ENCODE measurements around the gene C11orf21. TPM values are rescaled to one million over a fixed set of nuclear protein-coding genes. Genes with fewer than 3 reads are reported as not detected.

C11orf21 gene
- total RNA-seq (2014; rRNA removed; shearing (Covaris generic)) (not detected in 2 replicates), polyA plus RNA-seq (2016; fragmentation: Nextera tagmentation; extraction: Ambion mirVana) (not detected in 2 replicates)

- WGBS, 2 experiments (ENCODE audit: low coverage in 1 of 2, low lambda C conversion rate in 2 of 2, missing lambda C conversion rate in 2 of 2), result 69 to 80% methylated on average over 14 to 16 of the region's 16 CpGs
- Histone ChIP-seq H2AFZ (no peak within 1 kb of the TSS), H3K4me2 (ENCODE audit: unreplicated experiment) (no peak within 1 kb of the TSS), H3K27ac (no peak within 1 kb of the TSS), H3K9me2 (ENCODE audit: insufficient read depth) (no peaks in the 10 kb centered on the region), H3K36me3 (ENCODE audit: low read depth) (no peaks in the 10 kb centered on the region), H3K4me3 (no peak within 1 kb of the TSS), H3F3A (ENCODE audit: insufficient read depth) (no peaks in the 10 kb centered on the region), H3K9me3 (ENCODE audit: low read depth) (no peaks in the 10 kb centered on the region), H3K27me3 (replicated peaks; ENCODE audit: insufficient read depth) (peaks cover 6% of the 10 kb centered on the region; the same call in 1 of the 2 replicates), H3K79me2 (ENCODE audit: insufficient read depth) (no peaks in the 10 kb centered on the region), H3K9ac (no peak within 1 kb of the TSS), H4K20me1 (ENCODE audit: insufficient read depth) (no peaks in the 10 kb centered on the region), H3K4me1 (ENCODE audit: insufficient read depth) (peaks cover 12% of the 10 kb centered on the region)
- no peak for DNase-seq
- TF ChIP-seq EZH2phosphoT487 (IDR thresholded peaks at IDR 0.05; ENCODE audit: insufficient read depth, low read depth) (no peak), EZH2 (IDR thresholded peaks at IDR 0.05; ENCODE audit: insufficient read depth, poor library complexity, severe bottlenecking) (no peak)
- in situ Hi-C loops (cut with MboI), result loop anchor here (25.0 kb wide), 1 partner anchor 586 kb away; the partner anchor contains the start of gene CDKN1C
These were observed at the start of gene C11orf21, which contains the start of gene TSPAN32 for GRCh38 chr11:2301631-2302305. TSS of gene C11orf21 (minus strand) at chr11:2301918. CDS start at chr11:2301808, 110 bp downstream. TSS of gene TSPAN32 (plus strand) at chr11:2302013. CDS start at chr11:2302150, 137 bp downstream.

- in situ Hi-C loops (cut with MboI), result no loop called here
- WGBS, 2 experiments (ENCODE audit: low coverage in 1 of 2, low lambda C conversion rate in 2 of 2, missing lambda C conversion rate in 2 of 2), result 93 to 100% methylated on average over 1 of the region's 1 CpG
- no peaks in the 10 kb centered on the region for H3K27me3 ChIP-seq (replicated peaks; ENCODE audit: insufficient read depth)
These were observed 47.3 kb upstream of the C11orf21 start for GRCh38 chr11:2348986-2349385.

GRCh38 chr11:2347308-2347830 is 45.7 kb upstream of the C11orf21 start:
- H3F3A ChIP-seq (ENCODE audit: insufficient read depth), result peaks cover 9% of the 10 kb centered on the region
- 48 to 53% methylated on average over 9 of the region's 9 CpGs for WGBS, 2 experiments (ENCODE audit: low coverage in 1 of 2, low lambda C conversion rate in 2 of 2, missing lambda C conversion rate in 2 of 2)
- H3K9me2 ChIP-seq (ENCODE audit: insufficient read depth), result no peaks in the 10 kb centered on the region
- TF ChIP-seq EZH2 (IDR thresholded peaks at IDR 0.05; ENCODE audit: insufficient read depth, poor library complexity, severe bottlenecking) (no peak), EZH2phosphoT487 (IDR thresholded peaks at IDR 0.05; ENCODE audit: insufficient read depth, low read depth) (no peak)
- no peaks in the 10 kb centered on the region for H4K20me1 ChIP-seq (ENCODE audit: insufficient read depth)
- no peaks in the 10 kb centered on the region for H3K79me2 ChIP-seq (ENCODE audit: insufficient read depth)
- H3K4me3 ChIP-seq, result no peak overlapping the region
- in situ Hi-C loops (cut with MboI), result no loop called here
- no peaks in the 10 kb centered on the region for H3K9me3 ChIP-seq (ENCODE audit: low read depth)
- H2AFZ ChIP-seq, result no peak overlapping the region
- no peak for DNase-seq
- H3K4me1 ChIP-seq (ENCODE audit: insufficient read depth), result no peaks in the 10 kb centered on the region
- H3K27me3 ChIP-seq (replicated peaks; ENCODE audit: insufficient read depth), result no peaks in the 10 kb centered on the region
- no peak overlapping the region for H3K9ac ChIP-seq
- no peak overlapping the region for H3K4me2 ChIP-seq (ENCODE audit: unreplicated experiment)
- no peak overlapping the region for H3K27ac ChIP-seq
- no peaks in the 10 kb centered on the region for H3K36me3 ChIP-seq (ENCODE audit: low read depth)

More at GRCh38 chr11:2348986-2349385, 47.3 kb upstream of the C11orf21 start:
- H3K4me2 ChIP-seq (ENCODE audit: unreplicated experiment), result no peak overlapping the region
- H3K9me3 ChIP-seq (ENCODE audit: low read depth), result no peaks in the 10 kb centered on the region
- no peaks in the 10 kb centered on the region for H3K36me3 ChIP-seq (ENCODE audit: low read depth)
- H3K4me3 ChIP-seq, result no peak overlapping the region
- no peak overlapping the region for H3K27ac ChIP-seq
- no peaks in the 10 kb centered on the region for H3K79me2 ChIP-seq (ENCODE audit: insufficient read depth)
- no peaks in the 10 kb centered on the region for H3K4me1 ChIP-seq (ENCODE audit: insufficient read depth)
- peak; percentile 35 for DNase-seq
- no peaks in the 10 kb centered on the region for H4K20me1 ChIP-seq (ENCODE audit: insufficient read depth)
- H3K9ac ChIP-seq, result no peak overlapping the region
- no peak overlapping the region for H2AFZ ChIP-seq
- TF ChIP-seq EZH2 (IDR thresholded peaks at IDR 0.05; ENCODE audit: insufficient read depth, poor library complexity, severe bottlenecking), result no peak
- TF ChIP-seq EZH2phosphoT487 (IDR thresholded peaks at IDR 0.05; ENCODE audit: insufficient read depth, low read depth), result no peak
- H3F3A ChIP-seq (ENCODE audit: insufficient read depth), result peaks cover 9% of the 10 kb centered on the region
- H3K9me2 ChIP-seq (ENCODE audit: insufficient read depth), result no peaks in the 10 kb centered on the region

GRCh38 chr11:2346586-2347307 is 45.0 kb upstream of the C11orf21 start:
- Histone ChIP-seq H3K4me1 (ENCODE audit: insufficient read depth) (no peaks in the 10 kb centered on the region), H3K36me3 (ENCODE audit: low read depth) (no peaks in the 10 kb centered on the region), H3F3A (ENCODE audit: insufficient read depth) (peaks cover 9% of the 10 kb centered on the region), H3K27me3 (replicated peaks; ENCODE audit: insufficient read depth) (no peaks in the 10 kb centered on the region), H3K4me3 (no peak overlapping the region), H3K27ac (no peak overlapping the region), H3K9me2 (ENCODE audit: insufficient read depth) (no peaks in the 10 kb centered on the region), H3K4me2 (ENCODE audit: unreplicated experiment) (no peak overlapping the region), H4K20me1 (ENCODE audit: insufficient read depth) (no peaks in the 10 kb centered on the region), H3K9me3 (ENCODE audit: low read depth) (no peaks in the 10 kb centered on the region), H3K79me2 (ENCODE audit: insufficient read depth) (no peaks in the 10 kb centered on the region), H2AFZ (no peak overlapping the region), H3K9ac (no peak overlapping the region)
- WGBS, 2 experiments (ENCODE audit: low coverage in 1 of 2, low lambda C conversion rate in 2 of 2, missing lambda C conversion rate in 2 of 2), result 37 to 48% methylated on average over 10 of the region's 10 CpGs
- DNase-seq, result no peak
- TF ChIP-seq EZH2phosphoT487 (IDR thresholded peaks at IDR 0.05; ENCODE audit: insufficient read depth, low read depth) (no peak), EZH2 (IDR thresholded peaks at IDR 0.05; ENCODE audit: insufficient read depth, poor library complexity, severe bottlenecking) (no peak)
- in situ Hi-C loops (cut with MboI), result no loop called here

Measured in GM23248 (cell line).